H9 (cell line): ENCODE data around the gene MAPK8IP3. TPM values are rescaled to one million over a fixed set of nuclear protein-coding genes. Genes with fewer than 3 reads are reported as not detected.

Source experiments
- DNase-seq: peaks from one replicate; pipeline ENCODE4 v3.0.0-alpha.2; 2017
- H2AFZ ChIP-seq: one replicate; pipeline ENCODE4 v1.6.1; 2013; ENCODE audit warnings: mild to moderate bottlenecking, low read length, control low read depth, moderate library complexity
- H2AK5ac ChIP-seq: 2 replicates; pipeline ENCODE4 v1.6.1; 2013; ENCODE audit warnings: low read length, control low read depth, mixed read lengths; ENCODE audit not compliant: insufficient read length
- H2BK120ac ChIP-seq: one replicate; pipeline ENCODE4 v1.6.1; 2013; ENCODE audit warnings: low read depth, mild to moderate bottlenecking, low read length, control low read depth, inconsistent platforms; ENCODE audit not compliant: poor library complexity, severe bottlenecking
- H2BK12ac ChIP-seq: 2 replicates; pipeline ENCODE4 v1.6.1; 2013; ENCODE audit warnings: low read length, control low read depth, mixed read lengths, low read depth; ENCODE audit not compliant: insufficient read length
- H2BK15ac ChIP-seq: 2 replicates; pipeline ENCODE4 v1.6.1; 2013; ENCODE audit warnings: low read depth, low read length, control low read depth
- H2BK20ac ChIP-seq: one replicate; pipeline ENCODE4 v1.6.1; 2013; ENCODE audit warnings: low read depth, mild to moderate bottlenecking, low read length, control low read depth, inconsistent platforms; ENCODE audit not compliant: poor library complexity, severe bottlenecking
- H2BK5ac ChIP-seq: 2 replicates; pipeline ENCODE4 v1.6.1; 2013; ENCODE audit warnings: low read length, control low read depth, mixed read lengths; ENCODE audit not compliant: insufficient read length
- H3K14ac ChIP-seq: 2 replicates; pipeline ENCODE4 v1.6.1; 2013; ENCODE audit warnings: low read length, control low read depth; ENCODE audit not compliant: insufficient read depth
- H3K18ac ChIP-seq: 2 replicates; pipeline ENCODE4 v1.6.1; 2013; ENCODE audit warnings: low read depth, mild to moderate bottlenecking, mixed read lengths, low read length, control low read depth; ENCODE audit not compliant: insufficient read length
- H3K23ac ChIP-seq: 2 replicates; pipeline ENCODE4 v1.6.1; 2013; ENCODE audit warnings: low read length, control low read depth, mixed read lengths, low read depth; ENCODE audit not compliant: insufficient read length
- H3K23me2 ChIP-seq: 2 replicates; pipeline ENCODE4 v1.6.1; 2013; ENCODE audit warnings: low read depth, mild to moderate bottlenecking, mixed read lengths, low read length, control low read depth; ENCODE audit not compliant: insufficient read length, poor library complexity, severe bottlenecking
- H3K27ac ChIP-seq: 2 replicates; pipeline ENCODE4 v1.5.1; 2013; ENCODE audit warnings: low read length, control low read depth, mixed read lengths, low read depth; ENCODE audit not compliant: insufficient read length
- H3K27me3 ChIP-seq: 2 replicates; pipeline ENCODE4 v1.6.1; 2013; ENCODE audit warnings: low read length, control low read depth, inconsistent platforms; ENCODE audit not compliant: insufficient read depth
- H3K4ac ChIP-seq: 2 replicates; pipeline ENCODE4 v1.6.1; 2013; ENCODE audit warnings: low read depth, mild to moderate bottlenecking, control low read depth, inconsistent platforms, low read length, moderate library complexity
- H3K4me1 ChIP-seq: 2 replicates; pipeline ENCODE4 v1.6.1; 2013; ENCODE audit warnings: low read length, control low read depth, inconsistent platforms; ENCODE audit not compliant: insufficient read depth
- H3K4me2 ChIP-seq: 2 replicates; pipeline ENCODE4 v1.6.1; 2013; ENCODE audit warnings: low read length, control low read depth, mixed read lengths; ENCODE audit not compliant: insufficient read length, insufficient read depth
- H3K56ac ChIP-seq: 2 replicates; pipeline ENCODE4 v1.6.1; 2013; ENCODE audit warnings: low read depth, mild to moderate bottlenecking, mixed read lengths, low read length, control low read depth; ENCODE audit not compliant: insufficient read length
- H3K79me1 ChIP-seq: 2 replicates; pipeline ENCODE4 v1.6.1; 2013; ENCODE audit warnings: low read depth, mild to moderate bottlenecking, moderate library complexity, low read length, control low read depth, inconsistent platforms; ENCODE audit not compliant: insufficient read depth, poor library complexity, severe bottlenecking
- H3K79me2 ChIP-seq: 2 replicates; pipeline ENCODE4 v1.6.1; 2013; ENCODE audit warnings: low read length, control low read depth, inconsistent platforms; ENCODE audit not compliant: insufficient read depth
- H3K9ac ChIP-seq: 2 replicates; pipeline ENCODE4 v1.6.1; 2013; ENCODE audit warnings: low read length, control low read depth, mixed read lengths; ENCODE audit not compliant: insufficient read length; ENCODE audit errors: extremely low read depth
- H3K9me3 ChIP-seq: one replicate; pipeline ENCODE4 v1.6.1; 2013; ENCODE audit warnings: low read depth, low read length, inconsistent platforms; ENCODE audit not compliant: control insufficient read depth
- H3T11ph ChIP-seq: one replicate; pipeline ENCODE4 v1.6.1; 2013; ENCODE audit warnings: mild to moderate bottlenecking, low read length, control low read depth, inconsistent platforms
- H4K20me1 ChIP-seq: one replicate; pipeline ENCODE4 v1.6.1; 2013; ENCODE audit not compliant: control insufficient read depth, insufficient read length, insufficient read depth
- H4K5ac ChIP-seq: 2 replicates; pipeline ENCODE4 v1.6.1; 2013; ENCODE audit warnings: low read depth, mild to moderate bottlenecking, mixed read lengths, low read length, control low read depth; ENCODE audit not compliant: insufficient read length
- H4K8ac ChIP-seq: replicated peaks from 2 replicates; pipeline ENCODE4 v1.6.1; 2013; ENCODE audit warnings: low read length, control low read depth, mixed read lengths, low read depth; ENCODE audit not compliant: insufficient read length
- H4K91ac ChIP-seq: 2 replicates; pipeline ENCODE4 v1.6.1; 2013; ENCODE audit warnings: low read depth, mild to moderate bottlenecking, moderate library complexity, mixed read lengths, low read length, control low read depth; ENCODE audit not compliant: insufficient read length
- H3K27ac Mint-ChIP-seq, 3 experiments: 2 replicates in 2 of 3; 3 replicates in 1 of 3; pipeline ENCODE4 v1.8.0; 2020 to 2021; ENCODE audit warnings: mixed read lengths in 3 of 3, mild to moderate bottlenecking in 1 of 3, moderate library complexity in 1 of 3
- H3K27me3 Mint-ChIP-seq: 2 replicates; pipeline ENCODE4 v1.8.0; 2021; ENCODE audit warnings: low read depth, mild to moderate bottlenecking, moderate library complexity, mixed read lengths
- H3K36me3 Mint-ChIP-seq, 3 experiments: 2 replicates in 2 of 3; 3 replicates in 1 of 3; pipeline ENCODE4 v1.8.0; 2020 to 2021; ENCODE audit warnings: low read depth in 3 of 3, mixed read lengths in 3 of 3; ENCODE audit not compliant: insufficient read depth in 1 of 3
- H3K4me1 Mint-ChIP-seq, 2 experiments: 2 replicates each; pipeline ENCODE4 v1.8.0; 2020; ENCODE audit warnings: mixed read lengths in 2 of 2
- H3K4me3 Mint-ChIP-seq, 2 experiments: 2 replicates in 1 of 2; 3 replicates in 1 of 2; pipeline ENCODE4 v1.8.0; 2020 to 2021; ENCODE audit warnings: mild to moderate bottlenecking in 2 of 2, mixed read lengths in 2 of 2, moderate library complexity in 1 of 2
- H3K9me3 Mint-ChIP-seq, 2 experiments: 2 replicates in 1 of 2; 3 replicates in 1 of 2; pipeline ENCODE4 v1.8.0; 2020; ENCODE audit warnings: mild to moderate bottlenecking in 2 of 2, mixed read lengths in 2 of 2, moderate library complexity in 1 of 2
- CTCF ChIP-seq: fragments of 200-600 bp; sonication (generic); conservative IDR thresholded peaks from 3 replicates; pipeline ENCODE4 v1.8.0; 2021; ENCODE audit warnings: antibody characterized with exemption, mild to moderate bottlenecking
- WGBS: extraction: QIAGEN DNeasy Blood & Tissue Kit; methylation state at CpG from one replicate; pipeline ENCODE4 v1.1.7; 2013; ENCODE audit warnings: missing lambda C conversion rate, low lambda C conversion rate, mixed read lengths; ENCODE audit not compliant: insufficient read length; ENCODE audit errors: extremely low coverage; 5-methylcytosine and 5-hydroxymethylcytosine counted together
- total RNA-seq: library from RNA; stranded (reverse); gene quantifications from 2 replicates; pipeline ENCODE4 v1.2.1, GENCODE V29; 2021

Gene MAPK8IP3
- total RNA-seq, 1 experiment from 2014 or later: 51.3 TPM

- Histone ChIP-seq H3K18ac (no peak overlapping the region), H3K4ac (no peak overlapping the region), H3K9ac (no peak overlapping the region), H4K5ac (no peak overlapping the region), H2AK5ac (no peak overlapping the region), H3K23me2 (peaks cover 7% of the 10 kb centered on the region), H4K91ac (no peak overlapping the region), H2BK120ac (no peak overlapping the region), H4K20me1 (no peaks in the 10 kb centered on the region), H3K4me2 (no peak overlapping the region), H3T11ph (no peak overlapping the region), H3K56ac (no peak overlapping the region), H3K79me2 (peaks cover 1% of the 10 kb centered on the region; the same call in 1 of the 2 replicates), H3K14ac (no peak overlapping the region), H3K9me3 (no peaks in the 10 kb centered on the region), H2BK12ac (no peak overlapping the region), H4K8ac (no peak overlapping the region), H3K23ac (no peak overlapping the region), H3K27ac (no peak overlapping the region), H2BK15ac (no peak overlapping the region), H2BK20ac (no peak overlapping the region), H3K27me3 (no peaks in the 10 kb centered on the region), H3K79me1 (peaks cover 15% of the 10 kb centered on the region), H2BK5ac (no peak overlapping the region), H3K4me1 (peaks cover 3% of the 10 kb centered on the region), H2AFZ (no peak overlapping the region)
- no peak for DNase-seq
- peak overlapping the region in 1 of 2 experiments; percentile 47; a peak in 1 of 5 replicates for H3K4me3 Mint-ChIP-seq
- peaks cover 33 to 39% of the 10 kb centered on the region in 2 experiments for H3K4me1 Mint-ChIP-seq
- H3K9me3 Mint-ChIP-seq: peaks cover 0 to 3% of the 10 kb centered on the region in 2 experiments; a peak in 1 of 5 replicates
- no peak overlapping the region for H3K27ac Mint-ChIP-seq
- peaks cover 6% of the 10 kb centered on the region; the same call in 1 of the 2 replicates for H3K27me3 Mint-ChIP-seq
- TF ChIP-seq CTCF: no peak
- WGBS: no CpG with 5 or more reads among the region's 13 CpGs
- H3K36me3 Mint-ChIP-seq: peaks cover 0 to 3% (median 0%) of the 10 kb centered on the region in 3 experiments; a peak in 2 of 7 replicates
These were observed 2.8 kb downstream of the MAPK8IP3 start for GRCh38 chr16:1708768-1709180.
